Measurements from ENCODE around the gene DNAI1. TPM values are rescaled to one million over a fixed set of nuclear protein-coding genes. Genes with fewer than 3 reads are reported as not detected.

DNAI1 gene
- total RNA-seq, 2 donors from 2014 or later = not detected

DNA sequence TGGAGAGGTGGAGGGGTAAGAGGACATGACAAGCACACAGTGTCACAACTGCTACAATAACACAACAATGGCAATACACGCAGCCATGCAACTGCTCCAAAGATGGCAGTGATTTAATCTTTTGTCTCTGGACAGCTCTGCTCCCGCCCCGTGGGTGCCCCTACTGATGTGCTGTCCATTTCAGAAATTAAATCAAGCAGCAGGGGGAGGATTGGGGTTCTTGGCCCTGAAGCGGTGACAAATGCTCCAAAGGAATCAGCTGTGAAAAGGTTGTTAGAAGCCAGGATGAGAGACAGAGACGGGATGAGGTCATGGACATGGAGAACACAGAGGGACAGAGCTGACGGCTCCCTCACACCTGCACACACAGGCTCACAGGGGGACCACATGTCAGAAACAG lies 108.4 kb downstream of the DNAI1 start:
- no peaks in the 10 kb centered on the region for H3K27me3 ChIP-seq
- H3K36me3 ChIP-seq = no peaks in the 10 kb centered on the region
- no peaks in the 10 kb centered on the region for H3K4me1 ChIP-seq
- intact Hi-C loops (cut with DNase I) = no loop called here
- no peak overlapping the region for H3K9ac ChIP-seq (ENCODE audit: low read depth in 2 of 2, low read length in 2 of 2)
- no peak overlapping the region for H3K4me3 ChIP-seq
- DNase-seq = no peak
- TF ChIP-seq, protein P1, sequence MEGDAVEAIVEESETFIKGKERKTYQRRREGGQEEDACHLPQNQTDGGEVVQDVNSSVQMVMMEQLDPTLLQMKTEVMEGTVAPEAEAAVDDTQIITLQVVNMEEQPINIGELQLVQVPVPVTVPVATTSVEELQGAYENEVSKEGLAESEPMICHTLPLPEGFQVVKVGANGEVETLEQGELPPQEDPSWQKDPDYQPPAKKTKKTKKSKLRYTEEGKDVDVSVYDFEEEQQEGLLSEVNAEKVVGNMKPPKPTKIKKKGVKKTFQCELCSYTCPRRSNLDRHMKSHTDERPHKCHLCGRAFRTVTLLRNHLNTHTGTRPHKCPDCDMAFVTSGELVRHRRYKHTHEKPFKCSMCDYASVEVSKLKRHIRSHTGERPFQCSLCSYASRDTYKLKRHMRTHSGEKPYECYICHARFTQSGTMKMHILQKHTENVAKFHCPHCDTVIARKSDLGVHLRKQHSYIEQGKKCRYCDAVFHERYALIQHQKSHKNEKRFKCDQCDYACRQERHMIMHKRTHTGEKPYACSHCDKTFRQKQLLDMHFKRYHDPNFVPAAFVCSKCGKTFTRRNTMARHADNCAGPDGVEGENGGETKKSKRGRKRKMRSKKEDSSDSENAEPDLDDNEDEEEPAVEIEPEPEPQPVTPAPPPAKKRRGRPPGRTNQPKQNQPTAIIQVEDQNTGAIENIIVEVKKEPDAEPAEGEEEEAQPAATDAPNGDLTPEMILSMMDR (IDR thresholded peaks at IDR 0.05) = no peak
- H3K9me3 ChIP-seq = no peaks in the 10 kb centered on the region
- no peak overlapping the region for H3K27ac ChIP-seq

DNA sequence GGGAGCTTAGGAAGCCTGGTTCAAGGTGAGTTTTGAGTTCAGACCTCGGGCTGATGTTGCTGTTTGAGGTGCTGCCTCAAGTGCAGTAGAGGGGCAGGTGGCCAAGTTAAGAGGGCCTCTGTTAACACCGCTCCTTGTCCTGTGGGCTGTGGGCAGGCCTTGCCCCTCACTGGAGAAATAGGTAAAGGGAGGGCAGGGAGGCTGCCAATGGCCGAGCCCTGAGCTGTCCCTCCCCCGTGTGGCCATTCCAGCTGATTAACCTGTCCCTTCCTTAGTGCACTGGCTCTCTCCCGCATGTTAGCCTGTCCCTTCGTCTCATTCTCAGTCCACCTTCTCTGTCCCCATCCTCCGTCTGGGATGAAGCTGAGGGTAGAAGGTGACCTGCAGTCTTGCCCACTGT lies 109.5 kb downstream of the DNAI1 start:
- intact Hi-C loops (cut with DNase I) = no loop called here
- no peaks in the 10 kb centered on the region for H3K9me3 ChIP-seq
- no peak for DNase-seq
- H3K4me3 ChIP-seq = no peak overlapping the region
- H3K36me3 ChIP-seq = no peaks in the 10 kb centered on the region
- H3K4me1 ChIP-seq = no peaks in the 10 kb centered on the region
- H3K27ac ChIP-seq = no peak overlapping the region
- TF ChIP-seq, protein P1 (IDR thresholded peaks at IDR 0.05) = no peak
- H3K27me3 ChIP-seq = no peaks in the 10 kb centered on the region
- no peak overlapping the region for H3K9ac ChIP-seq (ENCODE audit: low read depth in 2 of 2, low read length in 2 of 2)

DNA sequence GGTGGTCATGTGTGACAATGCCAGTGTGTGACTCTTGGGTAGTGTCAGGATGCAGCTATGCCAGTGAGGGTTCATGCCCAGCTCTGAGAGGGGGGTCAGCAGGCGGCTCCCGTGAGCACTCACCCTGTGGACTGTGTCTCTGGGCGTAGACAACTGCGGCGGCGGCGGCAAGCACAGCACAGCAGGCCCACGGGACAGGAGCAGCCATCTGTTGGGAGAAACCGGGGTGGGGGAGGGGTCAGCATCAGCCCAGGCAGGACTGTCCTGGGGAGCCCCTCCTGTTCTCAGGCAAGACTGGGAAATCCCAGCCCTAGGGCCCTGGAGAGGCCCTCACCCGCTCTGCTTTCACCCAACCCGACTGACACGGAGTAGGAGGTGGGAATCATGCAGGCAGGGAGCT lies 110.2 kb downstream of the DNAI1 start:
- no peak overlapping the region for H3K27ac ChIP-seq
- no peaks in the 10 kb centered on the region for H3K9me3 ChIP-seq
- no peaks in the 10 kb centered on the region for H3K4me1 ChIP-seq
- no peaks in the 10 kb centered on the region for H3K36me3 ChIP-seq
- H3K27me3 ChIP-seq = no peaks in the 10 kb centered on the region
- no peak for DNase-seq
- TF ChIP-seq, protein P1 (IDR thresholded peaks at IDR 0.05) = no peak
- no peak overlapping the region for H3K9ac ChIP-seq (ENCODE audit: low read depth in 2 of 2, low read length in 2 of 2)
- intact Hi-C loops (cut with DNase I) = no loop called here
- no peak overlapping the region for H3K4me3 ChIP-seq

DNA sequence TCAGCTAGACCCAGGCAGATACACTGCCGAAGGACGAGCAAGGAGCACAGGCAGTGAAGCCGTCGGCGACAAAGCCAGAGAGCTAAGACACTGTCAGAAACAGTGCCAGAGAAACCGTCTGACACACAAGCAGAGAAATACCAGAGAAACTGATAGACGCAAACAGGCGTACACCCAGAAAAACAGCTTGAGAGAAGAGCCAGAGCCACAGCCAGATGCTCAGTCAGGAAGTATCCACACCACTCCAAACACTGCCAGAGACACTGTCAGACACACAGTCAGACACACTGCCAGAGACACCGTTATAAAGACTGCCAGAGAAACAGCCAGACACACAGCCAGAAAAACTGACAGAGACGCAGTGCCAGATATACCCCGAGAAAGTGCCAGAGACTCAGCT lies 111.8 kb downstream of the DNAI1 start:
- Histone ChIP-seq H3K9ac (ENCODE audit: low read depth in 2 of 2, low read length in 2 of 2) (no peak overlapping the region), H3K4me3 (no peak overlapping the region), H3K9me3 (no peaks in the 10 kb centered on the region), H3K4me1 (no peaks in the 10 kb centered on the region), H3K27me3 (no peaks in the 10 kb centered on the region), H3K36me3 (no peaks in the 10 kb centered on the region), H3K27ac (no peak overlapping the region)
- no peak for DNase-seq
- TF ChIP-seq, protein P1 (IDR thresholded peaks at IDR 0.05) = no peak
- intact Hi-C loops (cut with DNase I) = no loop called here

Other genes with a start within 250 kb of the DNAI1 start
- 1 to 10 TPM; 2.2 to 7.3 TPM for gene KIF24, start 129.5 kb upstream of the DNAI1 start, total RNA-seq
- gene NUDT2, start 129.2 kb upstream of the DNAI1 start, total RNA-seq = 10 to 100 TPM; 25.6 to 28.4 TPM
- 10 to 100 TPM; 57.0 to 68.6 TPM for gene MYORG, start 81.9 kb upstream of the DNAI1 start, total RNA-seq
- 1 to 10 TPM; 6.3 to 7.5 TPM for gene FAM219A, start 235 bp upstream of the DNAI1 start, total RNA-seq
- gene ENHO, start 64.2 kb downstream of the DNAI1 start, total RNA-seq = 1 to 10 TPM; 1.2 to 1.3 TPM
- gene CNTFR, start 130.9 kb downstream of the DNAI1 start, total RNA-seq = 1 to 10 TPM; 1.8 to 1.9 TPM
- gene RPP25L, start 153.3 kb downstream of the DNAI1 start, total RNA-seq = 10 to 100 TPM; 37.0 to 54.4 TPM
- 10 to 100 TPM; 65.2 to 76.3 TPM for gene DCTN3, start 161.7 kb downstream of the DNAI1 start, total RNA-seq
- gene ARID3C, start 170.3 kb downstream of the DNAI1 start, total RNA-seq = not detected
- gene SIGMAR1, start 179.0 kb downstream of the DNAI1 start, total RNA-seq = 100 to 1,000 TPM in 1 of 2 donors, 10 to 100 TPM in 1; 49.6 to 114 TPM
- 10 to 100 TPM; 37.8 to 45.6 TPM for gene GALT, start 187.9 kb downstream of the DNAI1 start, total RNA-seq
- gene IL11RA, start 193.4 kb downstream of the DNAI1 start, total RNA-seq = 10 to 100 TPM; 10.5 to 10.6 TPM
- not detected for gene CCL27, start 203.9 kb downstream of the DNAI1 start, total RNA-seq
- gene CCL19, start 232.5 kb downstream of the DNAI1 start, total RNA-seq = 1 to 10 TPM; 2.2 to 5.0 TPM